IMR-90 (cell line): ENCODE measurements around the gene LHX8. TPM values are rescaled to one million over a fixed set of nuclear protein-coding genes. Genes with fewer than 3 reads are reported as not detected.

ENCODE experiments used
- ATAC-seq: fragments of 200-7000 bp; cut with Tn5 transposase; 2 replicates; pipeline ENCODE4 v1.9.1; 2020; ENCODE audit warnings: low read depth, mild to moderate bottlenecking, moderate library complexity
- BruUV-seq: library from RNA; stranded (reverse); fragments of 400-500 nt; replicated peaks from 2 replicates; lab custom pipeline; 2021; lab: Mats Ljungman, UMichigan
- CTCF ChIA-PET: fragments of 300-600 bp; formaldehyde crosslinking; extraction: SDS; loops from one replicate; lab custom pipeline; 2021; ENCODE audit warnings: antibody characterized with exemption; lab: Yijun Ruan, JAX
- POLR2A ChIA-PET: fragments of 300-600 bp; sonication (Branson Sonifier 250); formaldehyde crosslinking; loops from one replicate; lab custom pipeline; 2022; ENCODE audit warnings: antibody characterized with exemption; ENCODE audit not compliant: unreplicated experiment; lab: Charles Lee
- DNase-seq: peaks from one replicate; pipeline ENCODE4 v3.0.0; 2013
- H2AFZ ChIP-seq: replicated peaks from 2 replicates; pipeline ENCODE3; 2013; ENCODE audit warnings: low read length, mild to moderate bottlenecking; ENCODE audit not compliant: poor library complexity
- H2AK5ac ChIP-seq: 2 replicates; pipeline ENCODE4 v1.6.1; 2013; ENCODE audit warnings: low read depth, low read length, inconsistent platforms
- H2AK9ac ChIP-seq: replicated peaks from 2 replicates; pipeline ENCODE3; 2013; ENCODE audit warnings: mild to moderate bottlenecking, low read depth, low read length, moderate library complexity; ENCODE audit not compliant: poor library complexity
- H2BK120ac ChIP-seq: 2 replicates; pipeline ENCODE4 v1.6.1; 2013; ENCODE audit warnings: low read depth, low read length, inconsistent platforms
- H2BK15ac ChIP-seq: 3 replicates; pipeline ENCODE4 v1.6.1; 2013; ENCODE audit warnings: low read depth, low read length, inconsistent platforms
- H2BK20ac ChIP-seq: 2 replicates; pipeline ENCODE4 v1.6.1; 2013; ENCODE audit warnings: low read depth, mild to moderate bottlenecking, inconsistent platforms, low read length, moderate library complexity
- H2BK5ac ChIP-seq: 2 replicates; pipeline ENCODE4 v1.6.1; 2013; ENCODE audit warnings: mild to moderate bottlenecking, low read depth, low read length, inconsistent platforms; ENCODE audit not compliant: poor library complexity, severe bottlenecking
- H3K14ac ChIP-seq: replicated peaks from 2 replicates; pipeline ENCODE4 v1.6.1; 2013; ENCODE audit warnings: low read depth, low read length, inconsistent platforms
- H3K18ac ChIP-seq: 2 replicates; pipeline ENCODE4 v1.6.1; 2013; ENCODE audit warnings: low read depth, low read length, control low read depth
- H3K23ac ChIP-seq: 2 replicates; pipeline ENCODE4 v1.6.1; 2013; ENCODE audit warnings: low read depth, low read length, inconsistent platforms
- H3K27ac ChIP-seq: 2 replicates; pipeline ENCODE4 v1.5.1; 2013; ENCODE audit warnings: mild to moderate bottlenecking, control low read depth, low read length; ENCODE audit not compliant: insufficient read depth
- H3K27me3 ChIP-seq: 2 replicates; pipeline ENCODE4 v1.6.1; 2013; ENCODE audit warnings: low read length; ENCODE audit not compliant: control insufficient read depth, insufficient read depth
- H3K36me3 ChIP-seq: 2 replicates; pipeline ENCODE4 v1.6.1; 2013; ENCODE audit warnings: low read length, mixed read lengths; ENCODE audit not compliant: control insufficient read depth, insufficient read depth
- H3K4ac ChIP-seq: 2 replicates; pipeline ENCODE4 v1.6.1; 2013; ENCODE audit warnings: low read depth, low read length, inconsistent platforms
- H3K4me1 ChIP-seq: 2 replicates; pipeline ENCODE4 v1.6.1; 2013; ENCODE audit warnings: low read length, mixed read lengths; ENCODE audit not compliant: control insufficient read depth, insufficient read depth
- H3K4me2 ChIP-seq: 2 replicates; pipeline ENCODE4 v1.6.1; 2013; ENCODE audit warnings: low read depth, mild to moderate bottlenecking, control low read depth, low read length, moderate library complexity
- H3K4me3 ChIP-seq: 2 replicates; pipeline ENCODE4 v1.5.1; 2013; ENCODE audit warnings: low read depth, mild to moderate bottlenecking, control low read depth, low read length, moderate library complexity; ENCODE audit not compliant: insufficient read depth
- H3K56ac ChIP-seq: 2 replicates; pipeline ENCODE4 v1.6.1; 2013; ENCODE audit warnings: low read length, inconsistent platforms; ENCODE audit not compliant: insufficient read depth; ENCODE audit errors: extremely low read depth
- H3K79me1 ChIP-seq, 2 experiments: 2 replicates each; pipeline ENCODE4 v1.6.1; 2013; ENCODE audit warnings: low read length in 2 of 2, inconsistent platforms in 1 of 2, low read depth in 1 of 2
- H3K9ac ChIP-seq: 2 replicates; pipeline ENCODE4 v1.6.1; 2013; ENCODE audit warnings: low read depth, low read length, control low read depth
- H3K9me1 ChIP-seq: 2 replicates; pipeline ENCODE4 v1.6.1; 2013; ENCODE audit warnings: low read length, inconsistent platforms; ENCODE audit not compliant: insufficient read depth
- H3K9me3 ChIP-seq: 2 replicates; pipeline ENCODE4 v1.6.1; 2013; ENCODE audit warnings: low read length; ENCODE audit not compliant: control insufficient read depth, insufficient read depth
- H4K20me1 ChIP-seq: 2 replicates; pipeline ENCODE4 v1.6.1; 2013; ENCODE audit warnings: low read length, inconsistent platforms; ENCODE audit not compliant: insufficient read depth
- H4K5ac ChIP-seq: 2 replicates; pipeline ENCODE4 v1.6.1; 2013; ENCODE audit warnings: mild to moderate bottlenecking, low read depth, low read length, control low read depth
- H4K8ac ChIP-seq, 2 experiments: 2 replicates each; pipeline ENCODE4 v1.6.1; 2013; ENCODE audit warnings: low read depth in 2 of 2, low read length in 2 of 2, control low read depth in 1 of 2, inconsistent platforms in 1 of 2
- H4K91ac ChIP-seq: 2 replicates; pipeline ENCODE4 v1.6.1; 2013; ENCODE audit warnings: low read depth, low read length, inconsistent platforms; ENCODE audit not compliant: insufficient read depth
- BHLHE40 ChIP-seq: fragments of 150-350 bp; IDR thresholded peaks from 2 replicates; pipeline ENCODE4 v1.6.1; 2016; ENCODE audit warnings: mild to moderate bottlenecking, low read depth, low read length
- CEBPB ChIP-seq: IDR thresholded peaks from 2 replicates; pipeline ENCODE4 v1.6.1; 2012; ENCODE audit warnings: low read depth, low read length, improper control_type of control experiment
- CHD1 ChIP-seq: IDR thresholded peaks from 2 replicates; pipeline ENCODE4 v1.6.1; 2012; ENCODE audit warnings: low read depth, low read length, improper control_type of control experiment
- CTCF ChIP-seq: conservative IDR thresholded peaks from 2 replicates; pipeline ENCODE4 v1.5.1; 2012; ENCODE audit warnings: mild to moderate bottlenecking, low read depth, low read length, improper control_type of control experiment
- ELK1 ChIP-seq: fragments of 150-350 bp; IDR thresholded peaks from 2 replicates; pipeline ENCODE4 v1.6.1; 2016; ENCODE audit warnings: low read depth, mild to moderate bottlenecking, low read length, moderate library complexity, borderline replicate concordance
- FOS ChIP-seq: fragments of 150-350 bp; IDR thresholded peaks from 2 replicates; pipeline ENCODE4 v1.6.1; 2016; ENCODE audit warnings: low read depth, low read length
- MAFK ChIP-seq: IDR thresholded peaks from 2 replicates; pipeline ENCODE4 v1.6.1; 2012; ENCODE audit warnings: low read depth, low read length, improper control_type of control experiment
- MAZ ChIP-seq: IDR thresholded peaks from 2 replicates; pipeline ENCODE4 v1.6.1; 2012; ENCODE audit warnings: low read depth, mild to moderate bottlenecking, low read length, improper control_type of control experiment, moderate library complexity, borderline replicate concordance
- MXI1 ChIP-seq: IDR thresholded peaks from 2 replicates; pipeline ENCODE4 v1.6.1; 2012; ENCODE audit warnings: low read depth, mild to moderate bottlenecking, low read length, moderate library complexity, borderline replicate concordance
- NFE2L2 ChIP-seq: fragments of 150-350 bp; IDR thresholded peaks from 2 replicates; pipeline ENCODE4 v1.6.1; 2016; ENCODE audit warnings: low read depth, mild to moderate bottlenecking, low read length
- POLR2A ChIP-seq: IDR thresholded peaks from 2 replicates; pipeline ENCODE4 v1.6.1; 2012; ENCODE audit warnings: mild to moderate bottlenecking, low read depth, low read length
- RAD21 ChIP-seq: IDR thresholded peaks from 2 replicates; pipeline ENCODE4 v1.6.1; 2012; ENCODE audit warnings: low read length, improper control_type of control experiment
- RCOR1 ChIP-seq: IDR thresholded peaks from 2 replicates; pipeline ENCODE4 v1.6.1; 2012; ENCODE audit warnings: mild to moderate bottlenecking, low read length, improper control_type of control experiment; ENCODE audit not compliant: insufficient replicate concordance
- RFX5 ChIP-seq: IDR thresholded peaks from 2 replicates; pipeline ENCODE4 v1.8.0; 2012; ENCODE audit warnings: low read depth, mild to moderate bottlenecking, low read length, moderate library complexity
- SMC3 ChIP-seq: fragments of 150-350 bp; IDR thresholded peaks from 2 replicates; pipeline ENCODE4 v1.6.1; 2016; ENCODE audit warnings: low read depth, mild to moderate bottlenecking, antibody characterized with exemption, low read length, moderate library complexity
- USF2 ChIP-seq: fragments of 150-350 bp; IDR thresholded peaks from 2 replicates; pipeline ENCODE4 v1.6.1; 2017; ENCODE audit warnings: mild to moderate bottlenecking, antibody characterized with exemption, low read length, low read depth
- WGBS, 2 experiments: methylation state at CpG; one replicate each; pipeline versions ENCODE4 v1.1.5 to v1.1.7; 2013; ENCODE audit warnings: missing lambda C conversion rate in 2 of 2; ENCODE audit not compliant: insufficient read length in 1 of 2; ENCODE audit errors: extremely low coverage in 2 of 2; 5-methylcytosine and 5-hydroxymethylcytosine counted together
- dilution Hi-C: fragments of 300-500 bp; cut with HindIII; formaldehyde crosslinking; loops from one replicate; pipeline ENCODE4 v1.14.3; 2018; ENCODE audit warnings: low sequenced_read_pairs; ENCODE audit not compliant: unreplicated experiment
- in situ Hi-C: fragments of 300-500 bp; cut with MboI; formaldehyde crosslinking; loops from 3 replicates; pipeline ENCODE4 v1.14.3; 2019; ENCODE audit warnings: low sequenced_read_pairs, inconsistent platforms, mixed read lengths
- intact Hi-C: fragments of 100-400 bp; cut with micrococcal nuclease; formaldehyde crosslinking; loops from 2 replicates; pipeline ENCODE4 v1.10.0; 2022
- polyA plus RNA-seq, 3 experiments: library from polyadenylated mRNA; depleted of rRNA; stranded (reverse); fragments of >200 nt; gene quantifications; 2 replicates each; pipeline ENCODE4 v1.2.3, GENCODE V29; 2012; ENCODE audit warnings: low replicate concordance in 1 of 3
- total RNA-seq: library from RNA; depleted of rRNA; stranded (reverse); fragments of >200 nt; gene quantifications from 2 replicates; pipeline ENCODE4 v1.2.3, GENCODE V29; 2012

The LHX8 gene
- total and polyA plus RNA-seq, 2 of the 4 experiments (the other 2 are of a cell fraction): not detected

GRCh38 chr1:75127916-75128717 lies 6.1 kb upstream of the LHX8 start:
- ChIA-PET CTCF (no interaction called here), POLR2A (no interaction called here)
- no peak overlapping the region for H2AFZ ChIP-seq
- H3K79me1 ChIP-seq: no peaks in the 10 kb centered on the region
- H3K4me3 ChIP-seq: no peak overlapping the region
- WGBS, 2 experiments: 12% methylated on average over 5 of the region's 27 CpGs; no CpG with 5 or more reads in 1 of the 2 experiments
- in situ Hi-C loops: no loop called here
- no peak overlapping the region for H2AK9ac ChIP-seq
- no peak overlapping the region for H3K14ac ChIP-seq
- intact Hi-C loops: no loop called here
- H4K5ac ChIP-seq: no peak overlapping the region
- H2BK20ac ChIP-seq: no peak overlapping the region
- H3K36me3 ChIP-seq: no peaks in the 10 kb centered on the region
- no peak overlapping the region for H3K9ac ChIP-seq
- H2BK120ac ChIP-seq: no peak overlapping the region
- no peak overlapping the region for H3K4me2 ChIP-seq
- TF ChIP-seq CEBPB (no peak), BHLHE40 (no peak), POLR2A (no peak), MAFK (no peak), MAZ (no peak), RFX5 (no peak), NFE2L2 (no peak), CTCF (no peak), RAD21 (no peak), ELK1 (no peak), RCOR1 (no peak), MXI1 (no peak), CHD1 (no peak), SMC3 (no peak), FOS (no peak), USF2 (no peak)
- no peak overlapping the region for H4K8ac ChIP-seq
- H3K56ac ChIP-seq: no peak overlapping the region
- H4K91ac ChIP-seq: no peak overlapping the region
- H3K4ac ChIP-seq: no peak overlapping the region
- no peaks in the 10 kb centered on the region for H4K20me1 ChIP-seq
- no peak overlapping the region for H3K18ac ChIP-seq
- no peak overlapping the region for H3K27ac ChIP-seq
- peaks cover 61% of the 10 kb centered on the region for H3K27me3 ChIP-seq
- H2BK15ac ChIP-seq: no peak overlapping the region
- no peak overlapping the region for H2BK5ac ChIP-seq
- H3K9me3 ChIP-seq: peaks cover 2% of the 10 kb centered on the region
- ATAC-seq (no peak), DNase-seq (no peak)
- dilution Hi-C loops: no loop called here
- H3K4me1 ChIP-seq: no peaks in the 10 kb centered on the region
- H2AK5ac ChIP-seq: no peak overlapping the region
- BruUV-seq: no TSS peak
- H3K23ac ChIP-seq: no peak overlapping the region
- no peaks in the 10 kb centered on the region for H3K9me1 ChIP-seq
